ENCODE results near the gene RSL1D1.
"Not testable (repeated sequence)": the region's sequence is repeated elsewhere in the genome, so short reads cannot be mapped to it uniquely, and the experiment has no call there.

The RSL1D1 gene

GRCh38 chr16:11844499-11844898 is 6.8 kb downstream of the RSL1D1 start:
- DNase-seq (ENCODE audit: low read depth in 3 of 3, low spot score in 1 of 3) = no peak

DNA sequence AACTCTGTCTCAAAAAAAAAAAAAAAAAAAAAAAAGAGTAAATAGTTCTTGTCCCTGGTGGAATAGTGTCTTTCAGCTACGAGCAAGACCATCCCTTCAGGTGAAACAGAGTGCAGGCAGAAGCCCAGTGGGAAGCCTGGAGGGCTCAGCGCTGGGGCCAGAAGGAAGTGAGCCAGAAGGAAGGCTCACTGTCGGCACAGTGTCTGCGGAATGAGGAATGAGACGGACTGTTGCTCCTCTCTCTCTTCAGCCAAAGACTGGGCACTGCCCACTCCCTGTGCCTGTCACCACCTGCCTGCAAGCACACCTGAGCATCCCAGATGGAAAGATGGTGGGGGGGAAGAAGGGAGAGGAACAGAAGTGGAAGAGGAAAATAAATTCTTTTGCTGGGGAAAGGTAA is 7.5 kb downstream of the RSL1D1 start:
- DNase-seq (ENCODE audit: low read depth in 3 of 3, low spot score in 1 of 3) = no peak

- no peak for DNase-seq (ENCODE audit: low read depth in 3 of 3, low spot score in 1 of 3)
Measured at GRCh38 chr16:11843206-11843605, 8.1 kb downstream of the RSL1D1 start.

DNA sequence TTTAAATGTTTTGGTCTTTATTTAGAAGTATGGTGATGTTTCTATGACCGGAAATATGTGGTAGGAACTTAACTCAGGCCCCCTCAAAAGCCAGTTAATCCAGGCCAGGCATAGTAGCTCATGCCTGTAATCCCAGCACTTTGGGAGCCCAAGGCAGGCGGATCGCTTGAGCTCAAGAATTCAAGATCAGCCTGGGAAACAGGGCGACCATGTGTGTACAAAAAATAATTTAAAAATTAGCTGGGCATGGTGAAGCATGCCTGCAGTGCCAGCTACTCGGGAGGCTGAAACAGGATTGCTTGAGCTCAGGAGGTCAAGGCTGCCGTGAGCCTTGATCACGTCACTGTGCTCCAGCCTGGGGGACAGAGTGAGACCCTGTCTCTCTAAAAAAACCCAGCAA is 10.3 kb downstream of the RSL1D1 start:
- no peak for DNase-seq (ENCODE audit: low read depth in 3 of 3, low spot score in 1 of 3)

DNA sequence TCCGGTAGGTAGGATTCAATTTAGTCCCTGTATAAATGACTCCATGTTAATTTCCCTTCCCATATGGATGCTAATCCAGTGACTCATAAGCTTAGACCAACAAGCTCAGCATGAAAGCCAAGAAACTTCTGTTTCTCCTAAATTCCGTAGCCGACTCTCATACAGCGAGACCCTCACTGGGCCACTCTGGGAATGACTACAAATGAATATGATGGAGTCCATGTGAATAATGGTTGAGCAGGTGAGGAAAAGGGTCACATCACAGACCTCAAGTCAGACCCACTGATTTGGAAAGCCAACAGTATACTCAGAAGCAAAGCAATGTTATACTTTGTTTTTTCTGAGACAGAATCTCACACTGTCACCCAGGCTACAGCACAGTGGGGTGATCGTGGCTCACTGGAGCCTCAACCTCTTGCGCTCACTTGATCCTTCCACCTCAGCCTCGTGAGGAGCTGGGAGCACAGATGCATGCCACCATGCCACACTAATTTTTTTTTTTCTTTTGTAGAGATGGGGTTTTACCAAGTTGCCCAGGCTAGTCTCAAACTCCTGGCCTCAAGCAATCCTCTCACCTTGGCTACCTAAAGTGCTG is 14.6 kb downstream of the RSL1D1 start:
- DNase-seq (ENCODE audit: low read depth in 3 of 3, low spot score in 1 of 3) = no peak

GRCh38 chr16:11835891-11836649 is 15.3 kb downstream of the RSL1D1 start:
- DNase-seq (ENCODE audit: low read depth in 3 of 3, low spot score in 1 of 3) = no peak

DNA sequence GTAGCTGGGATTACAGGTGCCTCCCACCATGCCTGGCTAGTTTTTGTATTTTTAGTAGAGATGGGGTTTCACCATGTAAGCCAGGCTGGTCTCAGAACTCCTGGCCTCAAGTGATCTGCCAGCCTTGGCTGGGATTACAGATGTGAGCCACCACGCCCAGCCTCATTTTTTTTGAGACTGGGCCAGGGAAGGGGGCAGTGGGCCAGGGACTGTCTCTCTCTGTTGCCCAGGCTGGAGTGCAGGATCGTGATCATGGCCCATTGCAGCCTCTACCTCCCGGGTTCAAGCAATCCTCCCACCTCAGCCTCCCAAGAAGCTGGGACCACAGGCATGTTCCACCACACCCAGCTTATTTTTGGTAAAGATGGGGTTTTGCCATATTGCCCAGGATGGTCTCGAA is 16.0 kb downstream of the RSL1D1 start:
- no peak for DNase-seq (ENCODE audit: low read depth in 3 of 3, low spot score in 1 of 3)

- DNase-seq (ENCODE audit: low read depth in 3 of 3, low spot score in 1 of 3) = no peak
Measured at GRCh38 chr16:11833951-11834695, 17.2 kb downstream of the RSL1D1 start.

DNA sequence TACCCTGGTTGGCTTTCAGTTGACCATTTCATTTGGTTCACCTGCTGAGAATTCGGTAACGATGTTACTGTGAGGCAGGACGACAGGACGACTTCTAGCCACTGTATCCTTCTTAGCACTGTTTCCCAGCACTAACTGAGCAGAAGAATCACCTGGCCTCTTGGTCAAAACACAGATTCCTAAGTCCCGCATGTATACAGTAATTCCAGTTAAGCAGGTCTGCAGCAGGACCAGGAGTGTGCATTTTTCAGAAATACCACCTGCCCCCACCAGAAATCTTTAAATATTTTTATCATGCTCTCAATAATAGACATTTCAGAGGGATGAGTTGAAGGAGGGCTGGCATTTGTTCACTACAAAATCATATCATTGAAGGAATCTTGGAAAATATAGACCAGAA is 22.6 kb downstream of the RSL1D1 start:
- DNase-seq (ENCODE audit: low read depth in 3 of 3, low spot score in 1 of 3) = no peak

- not testable (repeated sequence) for DNase-seq (ENCODE audit: low read depth in 3 of 3, low spot score in 1 of 3)
Measured at GRCh38 chr16:11825520-11826165, 25.7 kb downstream of the RSL1D1 start.

DNA sequence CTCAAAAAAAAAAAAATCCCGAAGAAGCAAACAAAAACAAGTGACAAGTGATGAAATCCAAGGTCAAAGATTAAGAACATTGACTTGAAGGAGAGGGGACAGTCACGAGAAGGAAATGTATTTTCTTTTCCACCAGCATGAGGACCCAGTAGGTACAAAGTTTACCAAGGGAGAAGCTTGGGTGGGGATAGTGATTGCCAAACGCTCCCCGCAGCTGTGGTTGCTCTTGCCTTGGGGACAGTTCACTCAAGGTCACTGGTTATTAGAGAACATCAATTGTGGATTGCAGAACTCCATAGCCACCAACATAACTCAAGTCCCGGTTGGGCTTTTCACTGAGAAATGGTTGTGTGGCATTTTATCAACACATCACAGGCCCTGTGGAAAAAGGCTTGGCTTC is 27.0 kb downstream of the RSL1D1 start:
- no peak for DNase-seq (ENCODE audit: low read depth in 3 of 3, low spot score in 1 of 3)

DNA sequence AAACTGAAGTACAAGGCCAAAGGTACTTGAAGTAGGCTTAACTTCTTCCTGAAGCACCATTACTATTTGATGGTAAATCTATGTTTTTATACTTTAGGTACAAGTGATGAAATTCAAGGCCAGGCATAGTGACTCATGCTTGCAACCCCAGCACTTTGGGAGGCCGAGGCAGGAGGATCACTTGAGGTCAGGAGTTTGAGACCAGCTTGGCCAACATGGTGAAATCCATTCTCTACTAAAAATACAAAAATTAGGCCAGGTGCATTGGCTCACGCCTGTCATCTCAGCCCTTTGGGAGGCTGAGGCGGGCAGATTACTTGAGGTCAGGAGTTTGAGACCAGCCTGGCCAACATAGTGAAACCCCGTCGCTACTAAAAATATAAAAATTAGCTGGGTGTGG is 27.7 kb downstream of the RSL1D1 start:
- DNase-seq (ENCODE audit: low read depth in 3 of 3, low spot score in 1 of 3) = not testable (repeated sequence)

GRCh38 chr16:11819798-11820197 is 31.5 kb downstream of the RSL1D1 start:
- no peak for DNase-seq (ENCODE audit: low read depth in 3 of 3, low spot score in 1 of 3)

DNA sequence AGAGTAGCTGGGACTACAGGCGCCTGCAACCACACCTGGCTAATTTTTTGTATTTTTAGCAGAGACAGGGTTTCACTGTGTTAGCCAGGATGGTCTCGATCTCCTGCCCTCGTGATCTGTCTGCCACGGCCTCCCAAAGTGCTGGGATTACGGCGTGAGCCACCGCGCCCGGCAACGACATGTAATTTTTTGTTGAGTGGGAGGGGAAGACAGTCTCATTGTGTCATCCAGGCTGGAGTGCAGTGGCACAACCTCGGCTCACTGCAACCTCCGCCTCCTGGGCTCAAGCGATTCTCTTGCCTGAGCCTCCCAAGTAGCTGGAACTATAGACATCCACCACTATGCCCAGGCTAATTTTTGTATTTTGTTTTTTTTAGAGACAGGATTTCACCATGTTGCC is 32.4 kb downstream of the RSL1D1 start:
- DNase-seq (ENCODE audit: low read depth in 3 of 3, low spot score in 1 of 3) = not testable (repeated sequence)

GRCh38 chr16:11816123-11816522 is 35.2 kb downstream of the RSL1D1 start:
- DNase-seq (ENCODE audit: low read depth in 3 of 3, low spot score in 1 of 3) = no peak

GRCh38 chr16:11814800-11815199 is 36.5 kb downstream of the RSL1D1 start:
- DNase-seq (ENCODE audit: low read depth in 3 of 3, low spot score in 1 of 3) = not testable (repeated sequence)

DNA sequence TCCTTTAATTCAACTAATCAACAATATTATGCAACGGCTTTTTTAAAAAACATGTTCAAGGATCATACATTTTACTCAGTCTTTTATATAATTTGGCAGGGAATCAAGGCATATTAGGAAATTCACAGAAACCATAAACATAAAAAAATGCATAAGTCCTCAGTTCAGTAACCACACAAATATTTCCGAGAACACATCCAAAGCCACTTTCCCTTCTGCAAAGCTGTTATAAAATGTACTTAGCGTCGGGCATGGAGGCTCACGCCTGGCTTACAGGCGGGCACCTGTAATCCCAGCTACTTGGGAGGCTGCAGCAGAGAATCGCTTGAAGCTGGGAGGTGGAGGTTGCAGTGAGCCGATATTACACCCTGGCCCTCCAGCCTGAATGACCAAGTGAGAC is 44.6 kb downstream of the RSL1D1 start:
- no peak for DNase-seq (ENCODE audit: low read depth in 3 of 3, low spot score in 1 of 3)

DNA sequence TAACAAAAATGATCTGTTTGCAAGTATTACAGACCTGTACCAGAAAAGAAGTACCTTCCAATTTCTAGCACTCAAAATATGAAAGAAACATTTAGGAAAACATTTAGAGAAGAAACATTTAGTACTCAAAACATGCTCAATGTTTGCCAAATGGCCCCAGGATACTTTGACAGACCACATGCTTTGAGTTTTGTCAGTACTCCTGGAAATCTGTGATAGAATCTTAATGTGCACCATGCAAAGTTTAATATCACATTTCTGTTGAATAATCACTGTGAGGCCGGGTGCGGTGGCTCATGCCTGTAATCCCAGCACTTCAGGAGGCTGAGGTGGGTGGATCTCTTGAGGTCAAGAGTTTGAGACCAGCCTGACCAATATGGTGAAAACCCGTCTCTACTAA is 45.8 kb downstream of the RSL1D1 start:
- no peak for DNase-seq (ENCODE audit: low read depth in 3 of 3, low spot score in 1 of 3)

DNA sequence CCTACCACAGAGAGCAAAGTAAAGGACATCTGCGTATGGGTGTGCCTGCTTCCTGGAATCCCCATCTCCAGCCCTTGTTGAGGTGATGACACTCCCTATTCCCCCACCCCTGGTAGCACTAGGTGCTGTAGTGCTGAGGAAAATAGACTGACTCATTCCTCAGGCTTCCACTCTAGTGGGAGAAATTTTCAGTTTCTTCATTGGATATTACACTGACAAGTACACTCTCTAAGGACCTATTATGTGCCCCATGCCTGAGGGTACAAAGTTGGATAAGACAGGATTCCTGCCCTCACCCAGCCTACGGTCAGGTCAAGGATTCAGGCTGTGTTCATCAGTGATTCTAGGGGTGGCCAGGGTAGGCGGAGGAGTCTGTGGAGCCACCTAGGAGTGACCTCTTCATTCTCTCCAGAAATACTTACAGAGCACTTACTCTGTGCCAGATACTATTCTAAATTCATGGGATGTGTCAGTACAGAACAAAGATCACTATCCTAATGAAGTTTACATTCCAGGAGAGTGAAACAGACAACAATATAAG is 49.8 kb downstream of the RSL1D1 start:
- DNase-seq (ENCODE audit: low read depth in 3 of 3, low spot score in 1 of 3) = no peak

- DNase-seq (ENCODE audit: low read depth in 3 of 3, low spot score in 1 of 3) = no peak
Measured at GRCh38 chr16:11800382-11800718, 51.0 kb downstream of the RSL1D1 start.

DNA sequence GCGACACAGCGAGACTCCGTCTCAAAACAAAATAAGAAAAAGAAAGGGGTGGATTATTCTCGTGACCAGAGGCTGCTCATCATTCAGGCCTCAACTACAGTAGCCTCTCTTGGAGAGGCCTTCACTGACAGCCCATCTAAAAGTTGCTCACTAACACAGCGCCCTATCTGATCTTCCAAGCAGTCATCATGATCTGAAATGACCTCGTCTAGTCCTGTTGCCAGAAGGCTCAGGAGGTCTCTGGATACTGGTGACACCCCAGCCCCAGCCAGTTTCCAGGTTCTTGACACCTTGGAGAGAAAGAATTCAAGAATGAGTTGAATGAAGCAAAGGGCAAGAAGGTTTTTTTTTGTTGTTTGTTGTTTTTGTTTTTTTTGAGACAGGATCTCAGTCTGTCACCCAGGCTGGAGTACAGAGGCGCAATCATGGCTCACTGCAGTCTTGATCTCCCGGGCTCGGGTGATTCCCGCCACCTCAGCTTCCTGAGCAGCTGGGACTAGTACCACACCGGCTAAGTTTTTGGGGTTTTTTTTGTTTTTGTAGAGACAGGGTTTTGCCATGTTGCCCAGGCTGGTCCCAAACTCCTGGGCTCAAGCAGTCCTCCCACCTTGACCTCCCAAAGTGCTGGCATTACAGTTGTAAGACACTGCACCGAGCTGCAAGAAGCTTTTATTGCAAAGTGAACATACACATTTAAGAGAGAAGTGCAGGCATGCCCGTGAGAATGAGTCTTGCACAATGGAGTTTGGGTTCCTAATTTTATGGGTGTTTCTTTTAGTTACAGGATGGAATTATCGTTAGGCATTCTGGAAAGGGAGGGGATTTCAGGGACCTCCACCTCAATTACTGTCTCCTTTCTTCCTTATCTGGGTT is 51.6 kb downstream of the RSL1D1 start:
- no peak for DNase-seq (ENCODE audit: low read depth in 3 of 3, low spot score in 1 of 3)
